ENCODE data around the gene PIK3C3. TPM values are rescaled to one million over a fixed set of nuclear protein-coding genes. Genes with fewer than 3 reads are reported as not detected.

The PIK3C3 gene
- total and polyA plus RNA-seq, 7 donors = 19.1 to 39.7 (median 32.1) TPM

DNA sequence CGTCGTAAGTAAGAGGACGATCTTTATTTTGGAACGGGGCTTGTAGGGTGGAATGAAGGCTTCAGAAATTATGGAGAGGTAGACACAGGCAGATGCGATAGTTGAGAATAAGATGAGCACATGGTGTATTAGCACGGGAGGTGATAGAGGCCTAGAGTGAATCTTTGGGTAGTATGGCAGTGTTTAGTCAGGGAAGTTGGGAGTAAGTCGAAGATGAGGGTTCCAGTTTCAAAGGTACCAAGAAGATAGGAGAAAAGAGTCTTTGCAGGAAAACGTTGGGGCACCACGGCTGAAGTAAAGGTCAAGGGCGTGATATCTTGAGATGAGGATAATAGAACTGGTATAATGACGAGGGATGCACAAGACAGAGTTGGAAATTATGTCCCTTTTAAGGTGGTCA lies 654 bp downstream of the PIK3C3 start:
- intact Hi-C loops (cut with DNase I) = no loop called here
- TF ChIP-seq, protein P1, sequence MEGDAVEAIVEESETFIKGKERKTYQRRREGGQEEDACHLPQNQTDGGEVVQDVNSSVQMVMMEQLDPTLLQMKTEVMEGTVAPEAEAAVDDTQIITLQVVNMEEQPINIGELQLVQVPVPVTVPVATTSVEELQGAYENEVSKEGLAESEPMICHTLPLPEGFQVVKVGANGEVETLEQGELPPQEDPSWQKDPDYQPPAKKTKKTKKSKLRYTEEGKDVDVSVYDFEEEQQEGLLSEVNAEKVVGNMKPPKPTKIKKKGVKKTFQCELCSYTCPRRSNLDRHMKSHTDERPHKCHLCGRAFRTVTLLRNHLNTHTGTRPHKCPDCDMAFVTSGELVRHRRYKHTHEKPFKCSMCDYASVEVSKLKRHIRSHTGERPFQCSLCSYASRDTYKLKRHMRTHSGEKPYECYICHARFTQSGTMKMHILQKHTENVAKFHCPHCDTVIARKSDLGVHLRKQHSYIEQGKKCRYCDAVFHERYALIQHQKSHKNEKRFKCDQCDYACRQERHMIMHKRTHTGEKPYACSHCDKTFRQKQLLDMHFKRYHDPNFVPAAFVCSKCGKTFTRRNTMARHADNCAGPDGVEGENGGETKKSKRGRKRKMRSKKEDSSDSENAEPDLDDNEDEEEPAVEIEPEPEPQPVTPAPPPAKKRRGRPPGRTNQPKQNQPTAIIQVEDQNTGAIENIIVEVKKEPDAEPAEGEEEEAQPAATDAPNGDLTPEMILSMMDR (IDR thresholded peaks at IDR 0.05) = no peak
- DNase-seq = no peak
- H3K9me3 ChIP-seq = no peaks in the 10 kb centered on the region
- no peaks in the 10 kb centered on the region for H3K27me3 ChIP-seq (ENCODE audit: insufficient read depth in 3 of 3, low read length in 2 of 3)
- WGBS, 3 donors = 4 to 5% (median 5%) methylated on average over 11 of the region's 11 CpGs
- H3K4me1 ChIP-seq = peaks cover 16% of the 10 kb centered on the region
- peak in 1 of 4 donors; percentile 47 for ATAC-seq
- H3K27ac ChIP-seq = peak overlapping the region; percentile 86
- H3K4me3 ChIP-seq = peak overlapping the region; percentile 78
- H3K36me3 ChIP-seq (ENCODE audit: insufficient read depth in 1 of 2, low read depth in 1 of 2) = peaks cover 0 to 32% of the 10 kb centered on the region in 2 donors

DNA sequence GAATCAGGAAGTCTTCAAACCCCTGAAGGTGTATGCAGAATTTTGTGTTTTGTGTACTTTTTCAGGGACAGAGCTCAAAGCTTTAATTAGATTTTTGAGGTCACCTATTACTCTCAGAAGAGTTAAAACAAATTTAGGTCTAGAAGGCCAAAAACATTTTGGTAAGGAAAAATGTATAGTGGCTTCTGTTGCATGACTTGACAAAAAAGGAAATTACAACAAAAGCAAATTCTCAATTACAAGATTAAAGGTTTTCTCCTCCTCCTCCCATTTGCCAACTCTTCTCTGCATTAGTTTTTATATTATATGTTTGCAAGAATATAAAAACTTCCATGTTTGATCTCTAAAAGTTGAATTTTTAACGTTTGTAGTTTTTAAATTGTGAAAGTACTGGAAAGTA lies 4.0 kb downstream of the PIK3C3 start:
- DNase-seq (no peak), ATAC-seq (no peak)
- Histone ChIP-seq H3K36me3 (ENCODE audit: insufficient read depth in 1 of 2, low read depth in 1 of 2) (peaks cover 0 to 53% of the 10 kb centered on the region in 2 donors), H3K27ac (no peak overlapping the region), H3K9me3 (no peaks in the 10 kb centered on the region), H3K4me1 (peaks cover 16% of the 10 kb centered on the region), H3K4me3 (no peak overlapping the region), H3K27me3 (ENCODE audit: insufficient read depth in 3 of 3, low read length in 2 of 3) (no peaks in the 10 kb centered on the region)
- TF ChIP-seq, protein P1 (IDR thresholded peaks at IDR 0.05) = no peak
- WGBS, 3 donors = 91 to 95% (median 91%) methylated on average over 1 of the region's 1 CpG
- intact Hi-C loops (cut with DNase I) = no loop called here

DNA sequence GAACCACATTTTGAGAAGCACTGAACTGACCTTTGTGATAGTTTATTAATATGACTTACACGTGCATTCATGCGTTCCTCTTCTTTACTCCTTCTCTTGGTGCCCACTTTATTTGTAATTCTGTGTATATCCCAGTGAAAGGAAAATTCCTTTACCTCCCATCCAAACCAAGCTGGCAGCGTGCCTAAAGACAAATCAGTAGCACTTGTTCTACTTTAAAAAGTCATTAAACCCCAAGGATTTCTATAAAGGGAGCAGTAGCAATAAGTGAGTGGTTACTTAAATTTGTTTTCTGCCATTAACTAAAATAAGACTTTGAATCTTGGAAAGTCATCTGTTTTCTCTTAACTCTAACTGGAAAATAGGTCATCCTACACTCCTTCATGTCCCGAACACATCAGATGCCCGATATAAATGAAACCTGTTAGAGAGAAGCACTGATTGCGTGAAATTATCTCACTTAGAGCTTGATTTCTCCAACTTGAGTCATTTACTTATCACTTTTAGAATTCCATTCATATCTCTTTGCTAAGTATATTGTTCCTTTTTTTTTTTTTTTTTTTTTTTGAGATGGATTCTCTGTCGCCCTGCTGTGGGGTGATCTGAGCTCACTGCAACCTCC lies 10.7 kb downstream of the PIK3C3 start:
- Histone ChIP-seq H3K27ac (no peak overlapping the region), H3K4me1 (peaks cover 14% of the 10 kb centered on the region), H3K4me3 (no peak overlapping the region), H3K36me3 (ENCODE audit: insufficient read depth in 1 of 2, low read depth in 1 of 2) (peaks cover 0 to 32% of the 10 kb centered on the region in 2 donors), H3K27me3 (ENCODE audit: insufficient read depth in 3 of 3, low read length in 2 of 3) (no peaks in the 10 kb centered on the region), H3K9me3 (no peaks in the 10 kb centered on the region)
- WGBS, 3 donors = 66 to 87% (median 77%) methylated on average over 7 of the region's 7 CpGs
- ATAC-seq (peak in 1 of 4 donors; percentile 39), DNase-seq (no peak)
- intact Hi-C loops (cut with DNase I) = no loop called here
- TF ChIP-seq, protein P1 (IDR thresholded peaks at IDR 0.05) = no peak

DNA sequence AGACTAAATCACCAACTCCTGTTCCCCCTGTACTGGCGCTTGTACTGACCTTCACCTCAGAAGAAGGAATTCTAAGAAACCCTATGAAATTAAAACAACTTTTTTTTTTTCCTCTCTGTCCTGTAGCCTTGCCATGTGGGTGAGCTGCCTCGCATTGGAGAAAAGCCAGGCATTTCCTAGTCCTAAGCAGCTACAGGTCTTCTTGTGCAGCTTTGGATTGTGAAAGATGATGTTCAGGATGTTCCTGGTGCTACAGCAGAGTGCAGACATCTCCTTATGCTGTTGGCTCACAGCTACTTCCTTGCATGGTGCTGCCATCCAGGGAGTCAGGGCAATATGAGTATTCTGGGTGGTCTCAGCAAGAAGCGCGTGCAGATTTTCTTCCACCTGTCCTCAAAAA lies 11.9 kb downstream of the PIK3C3 start:
- DNase-seq (no peak), ATAC-seq (peak in 2 of 4 donors; percentile 73 to 80)
- WGBS, 3 donors = 64 to 79% (median 77%) methylated on average over 4 of the region's 4 CpGs
- H3K4me3 ChIP-seq = no peak overlapping the region
- peaks cover 14% of the 10 kb centered on the region for H3K4me1 ChIP-seq
- no peak overlapping the region for H3K27ac ChIP-seq
- H3K27me3 ChIP-seq (ENCODE audit: insufficient read depth in 3 of 3, low read length in 2 of 3) = no peaks in the 10 kb centered on the region
- peaks cover 0 to 34% of the 10 kb centered on the region in 2 donors for H3K36me3 ChIP-seq (ENCODE audit: insufficient read depth in 1 of 2, low read depth in 1 of 2)
- intact Hi-C loops (cut with DNase I) = no loop called here
- TF ChIP-seq, protein P1 (IDR thresholded peaks at IDR 0.05) = no peak
- H3K9me3 ChIP-seq = no peaks in the 10 kb centered on the region

DNA sequence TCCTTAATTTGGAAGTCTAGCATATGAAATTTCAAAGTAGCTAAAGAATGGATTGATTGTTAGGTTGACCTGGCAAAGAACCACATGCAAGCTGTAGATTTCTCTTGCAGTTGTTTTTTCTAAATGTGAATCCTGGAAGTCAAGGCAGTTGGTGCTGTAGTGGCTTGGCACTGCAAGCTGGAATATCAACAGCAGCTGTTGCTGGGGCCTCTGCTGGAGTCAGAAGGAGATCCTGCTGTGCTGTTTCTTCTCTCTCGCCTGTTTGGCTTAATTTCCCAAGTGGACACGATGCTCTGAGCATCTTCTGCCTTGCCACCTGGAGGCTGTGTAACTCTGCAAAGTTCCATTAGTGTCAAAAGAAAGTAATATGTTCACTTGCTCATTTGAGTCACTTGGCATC lies 12.6 kb downstream of the PIK3C3 start:
- no peaks in the 10 kb centered on the region for H3K27me3 ChIP-seq (ENCODE audit: insufficient read depth in 3 of 3, low read length in 2 of 3)
- TF ChIP-seq, protein P1 (IDR thresholded peaks at IDR 0.05) = no peak
- H3K36me3 ChIP-seq (ENCODE audit: insufficient read depth in 1 of 2, low read depth in 1 of 2) = peaks cover 0 to 30% of the 10 kb centered on the region in 2 donors
- H3K27ac ChIP-seq = no peak overlapping the region
- 10 to 34% (median 16%) methylated on average over 2 of the region's 2 CpGs for WGBS, 3 donors
- no peak for DNase-seq
- ATAC-seq = peak in 3 of 4 donors; percentile 46 to 75 (median 63)
- no peaks in the 10 kb centered on the region for H3K9me3 ChIP-seq
- H3K4me1 ChIP-seq = peaks cover 14% of the 10 kb centered on the region
- no peak overlapping the region for H3K4me3 ChIP-seq
- intact Hi-C loops (cut with DNase I) = no loop called here
